Caco-2 (cell line): ENCODE measurements around the gene AKAP6. TPM values are rescaled to one million over a fixed set of nuclear protein-coding genes. Genes with fewer than 3 reads are reported as not detected.

Experiments
- BruUV-seq: library from RNA; stranded (reverse); fragments of 400-500 nt; replicated peaks from 2 replicates; lab custom pipeline; 2021; lab: Mats Ljungman, UMichigan
- CTCF ChIA-PET: fragments of 300-600 bp; sonication (Branson Sonifier 250); formaldehyde crosslinking; loops from one replicate; lab custom pipeline; 2022; ENCODE audit warnings: antibody characterized with exemption; lab: Charles Lee
- POLR2A ChIA-PET: fragments of 300-600 bp; sonication (Branson Sonifier 250); formaldehyde crosslinking; loops from one replicate; lab custom pipeline; 2022; ENCODE audit warnings: antibody characterized with exemption; lab: Charles Lee
- DNase-seq, 2 experiments: peaks; one replicate each; pipeline versions ENCODE4 v3.0.0 to v3.0.0-alpha.2; 2020 to 2022
- H3K27me3 ChIP-seq: replicated peaks from 2 replicates; pipeline ENCODE4 v1.6.0; 2011; ENCODE audit warnings: low read length; ENCODE audit not compliant: control insufficient read depth, insufficient read depth
- H3K36me3 ChIP-seq: 2 replicates; pipeline ENCODE4 v1.5.1; 2011; ENCODE audit warnings: low read length; ENCODE audit not compliant: control insufficient read depth, insufficient read depth
- H3K4me1 ChIP-seq: fragments of 250-450 bp; sonication (Bioruptor Pico); 2 replicates; pipeline ENCODE4 v1.5.1; 2020; ENCODE audit warnings: mild to moderate bottlenecking
- H3K4me3 ChIP-seq: 2 replicates; pipeline ENCODE4 v1.5.1; 2011; ENCODE audit warnings: low read depth, mild to moderate bottlenecking, control low read depth, low read length
- H3K9me3 ChIP-seq: fragments of 250-450 bp; sonication (Bioruptor Pico); 2 replicates; pipeline ENCODE4 v1.5.1; 2020; ENCODE audit warnings: mild to moderate bottlenecking, moderate library complexity
- H3K27ac Mint-ChIP-seq: one replicate; pipeline ENCODE4 v1.8.0; 2022; ENCODE audit warnings: mixed read lengths; ENCODE audit not compliant: unreplicated experiment
- H3K27me3 Mint-ChIP-seq: one replicate; pipeline ENCODE4 v1.8.0; 2022; ENCODE audit warnings: mixed read lengths; ENCODE audit not compliant: insufficient read depth, unreplicated experiment
- H3K36me3 Mint-ChIP-seq: one replicate; pipeline ENCODE4 v1.8.0; 2022; ENCODE audit warnings: mild to moderate bottlenecking, mixed read lengths; ENCODE audit not compliant: insufficient read depth, unreplicated experiment
- H3K4me1 Mint-ChIP-seq: one replicate; pipeline ENCODE4 v1.8.0; 2022; ENCODE audit warnings: low read depth, mixed read lengths; ENCODE audit not compliant: unreplicated experiment
- H3K4me3 Mint-ChIP-seq: one replicate; pipeline ENCODE4 v1.8.0; 2022; ENCODE audit warnings: mild to moderate bottlenecking, moderate library complexity, mixed read lengths; ENCODE audit not compliant: unreplicated experiment
- H3K9me3 Mint-ChIP-seq: one replicate; pipeline ENCODE4 v1.8.0; 2022; ENCODE audit warnings: mixed read lengths; ENCODE audit not compliant: unreplicated experiment
- intact Hi-C: fragments of 100-400 bp; cut with micrococcal nuclease; formaldehyde crosslinking; loops from one replicate; pipeline ENCODE4 v1.10.0; 2022; ENCODE audit not compliant: unreplicated experiment
- total RNA-seq: library from RNA; stranded (reverse); gene quantifications from 2 replicates; pipeline ENCODE4 v1.2.3, GENCODE V29; 2022
- TF ChIP-seq, protein P1 (sequence below), 2 experiments: fragments of 200-600 bp in 1 of 2; IDR thresholded peaks; 1 replicate in 1 of 2; 2 replicates in 1 of 2; pipeline versions ENCODE4 v1.5.1 to v1.8.0; 2011 to 2022; ENCODE audit warnings: antibody characterized with exemption in 1 of 2, control low read depth in 1 of 2, inconsistent platforms in 1 of 2, low read depth in 1 of 2, low read length in 1 of 2, mild to moderate bottlenecking in 1 of 2, moderate library complexity in 1 of 2; ENCODE audit not compliant: insufficient read depth in 1 of 2, severe bottlenecking in 1 of 2, unreplicated experiment in 1 of 2

The AKAP6 gene
- total RNA-seq, 1 experiment from 2014 or later, result 3.0 TPM

- BruUV-seq, result no TSS peak
- Histone ChIP-seq H3K4me3 (no peak overlapping the region), H3K9me3 (no peaks in the 10 kb centered on the region; the same call in 1 of the 2 replicates), H3K36me3 (no peaks in the 10 kb centered on the region), H3K27me3 (no peaks in the 10 kb centered on the region), H3K4me1 (no peaks in the 10 kb centered on the region; the same call in 1 of the 2 replicates)
- ChIA-PET CTCF (no interaction called here), POLR2A (no interaction called here)
- Mint-ChIP-seq H3K9me3 (peaks cover 7% of the 10 kb centered on the region), H3K4me3 (no peak overlapping the region), H3K36me3 (no peaks in the 10 kb centered on the region), H3K27ac (no peak overlapping the region), H3K27me3 (no peaks in the 10 kb centered on the region), H3K4me1 (no peaks in the 10 kb centered on the region)
- intact Hi-C loops, result no loop called here
- TF ChIP-seq, protein P1, sequence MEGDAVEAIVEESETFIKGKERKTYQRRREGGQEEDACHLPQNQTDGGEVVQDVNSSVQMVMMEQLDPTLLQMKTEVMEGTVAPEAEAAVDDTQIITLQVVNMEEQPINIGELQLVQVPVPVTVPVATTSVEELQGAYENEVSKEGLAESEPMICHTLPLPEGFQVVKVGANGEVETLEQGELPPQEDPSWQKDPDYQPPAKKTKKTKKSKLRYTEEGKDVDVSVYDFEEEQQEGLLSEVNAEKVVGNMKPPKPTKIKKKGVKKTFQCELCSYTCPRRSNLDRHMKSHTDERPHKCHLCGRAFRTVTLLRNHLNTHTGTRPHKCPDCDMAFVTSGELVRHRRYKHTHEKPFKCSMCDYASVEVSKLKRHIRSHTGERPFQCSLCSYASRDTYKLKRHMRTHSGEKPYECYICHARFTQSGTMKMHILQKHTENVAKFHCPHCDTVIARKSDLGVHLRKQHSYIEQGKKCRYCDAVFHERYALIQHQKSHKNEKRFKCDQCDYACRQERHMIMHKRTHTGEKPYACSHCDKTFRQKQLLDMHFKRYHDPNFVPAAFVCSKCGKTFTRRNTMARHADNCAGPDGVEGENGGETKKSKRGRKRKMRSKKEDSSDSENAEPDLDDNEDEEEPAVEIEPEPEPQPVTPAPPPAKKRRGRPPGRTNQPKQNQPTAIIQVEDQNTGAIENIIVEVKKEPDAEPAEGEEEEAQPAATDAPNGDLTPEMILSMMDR (IDR thresholded peaks at IDR 0.05; ENCODE audit: insufficient read depth in 1 of 2, low read depth in 1 of 2, low read length in 1 of 2, severe bottlenecking in 1 of 2, unreplicated experiment in 1 of 2), result no peak
- no peak for DNase-seq
Observed at GRCh38 chr14:32426028-32426427, 96.9 kb downstream of the AKAP6 start.

DNA sequence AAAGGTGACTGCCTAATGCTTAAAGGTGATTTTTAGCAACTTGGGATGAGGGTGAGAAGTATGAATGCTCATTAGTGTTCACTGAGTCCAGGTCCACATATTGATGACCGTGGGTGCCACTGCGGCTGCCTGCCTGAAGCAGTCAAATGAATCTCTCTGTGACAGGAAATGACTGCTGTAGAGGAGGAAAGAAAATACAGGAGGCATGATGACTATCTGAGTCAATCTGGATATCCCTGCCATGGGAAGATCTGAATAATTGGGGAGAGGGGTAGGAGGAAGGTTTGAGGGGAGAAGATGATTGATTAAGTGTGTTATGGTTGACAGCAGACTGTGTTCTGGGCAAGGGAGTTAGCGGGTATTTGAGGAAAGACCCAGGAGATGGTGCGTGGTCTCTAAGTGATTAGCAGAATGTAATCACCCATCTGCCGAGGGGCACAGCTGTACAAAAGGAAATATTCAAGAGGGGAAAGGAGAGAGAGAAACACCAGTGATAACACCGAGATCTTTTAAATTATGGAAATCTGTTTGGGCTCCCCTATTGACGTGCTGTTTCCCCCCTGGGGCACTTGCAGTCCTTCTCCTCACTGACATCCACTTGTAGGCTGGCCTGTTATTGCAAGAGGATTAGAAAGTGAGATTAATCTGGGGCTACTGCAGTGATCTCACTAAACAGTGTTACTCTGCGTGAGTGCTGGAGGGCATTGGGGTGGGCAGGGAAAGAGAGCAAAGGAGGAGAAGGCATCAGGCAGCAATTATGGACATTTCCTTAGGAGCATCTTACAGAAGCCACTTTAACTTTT is 97.7 kb downstream of the AKAP6 start:
- BruUV-seq, result no TSS peak
- Mint-ChIP-seq H3K4me1 (no peaks in the 10 kb centered on the region), H3K36me3 (no peaks in the 10 kb centered on the region), H3K27ac (no peak overlapping the region), H3K27me3 (no peaks in the 10 kb centered on the region), H3K4me3 (no peak overlapping the region), H3K9me3 (no peaks in the 10 kb centered on the region)
- no peaks in the 10 kb centered on the region for H3K27me3 ChIP-seq
- ChIA-PET POLR2A (no interaction called here), CTCF (no interaction called here)
- H3K36me3 ChIP-seq, result no peaks in the 10 kb centered on the region
- TF ChIP-seq, protein P1 (IDR thresholded peaks at IDR 0.05; ENCODE audit: insufficient read depth in 1 of 2, low read depth in 1 of 2, low read length in 1 of 2, severe bottlenecking in 1 of 2, unreplicated experiment in 1 of 2), result no peak
- intact Hi-C loops, result no loop called here
- H3K9me3 ChIP-seq, result no peaks in the 10 kb centered on the region; the same call in 1 of the 2 replicates
- H3K4me3 ChIP-seq, result no peak overlapping the region
- H3K4me1 ChIP-seq, result no peaks in the 10 kb centered on the region; the same call in 1 of the 2 replicates
- no peak for DNase-seq

DNA sequence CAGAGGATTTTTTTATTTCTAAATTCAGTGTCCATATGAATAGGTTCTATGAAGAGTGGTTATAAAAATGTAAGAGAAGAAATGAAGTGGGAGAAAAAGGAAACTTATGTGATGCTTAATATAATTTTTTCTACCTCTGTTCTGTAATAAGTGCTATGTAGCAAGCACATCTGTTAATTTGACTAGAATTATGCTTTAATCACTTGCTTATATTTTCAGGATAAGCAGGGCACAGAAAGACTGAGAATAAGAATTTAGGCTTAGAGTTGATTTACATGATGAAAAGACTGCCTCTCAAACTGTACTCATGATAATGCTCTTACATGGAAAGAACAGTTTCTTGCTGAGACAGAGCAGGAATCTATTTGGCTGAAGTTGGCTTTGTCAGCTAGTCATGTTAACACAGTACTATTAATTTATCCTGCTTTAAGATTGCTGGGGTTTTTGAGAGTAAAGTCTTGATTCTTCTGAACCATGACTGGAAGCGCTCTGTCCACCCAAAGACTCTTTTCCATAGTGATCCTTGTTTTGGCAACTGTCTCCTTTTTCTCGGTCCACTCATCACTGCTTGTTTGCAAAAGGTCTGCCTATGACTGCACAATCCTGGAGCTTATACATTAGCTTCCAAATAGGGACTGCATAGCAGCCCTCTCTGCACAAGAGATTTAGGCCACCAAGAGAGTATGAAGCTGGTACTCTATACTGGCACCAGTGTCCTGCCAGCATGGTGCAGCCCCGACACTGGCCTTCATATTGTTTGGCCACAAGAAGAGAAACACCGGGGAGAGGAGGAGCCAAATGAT is 98.8 kb downstream of the AKAP6 start:
- peaks cover 3% of the 10 kb centered on the region for H3K4me1 Mint-ChIP-seq
- H3K27ac Mint-ChIP-seq, result no peak overlapping the region
- CTCF ChIA-PET, result no interaction called here
- no peak for DNase-seq
- TF ChIP-seq, protein P1 (IDR thresholded peaks at IDR 0.05; ENCODE audit: insufficient read depth in 1 of 2, low read depth in 1 of 2, low read length in 1 of 2, severe bottlenecking in 1 of 2, unreplicated experiment in 1 of 2), result no peak
- H3K36me3 ChIP-seq, result no peaks in the 10 kb centered on the region
- no peaks in the 10 kb centered on the region for H3K36me3 Mint-ChIP-seq
- H3K4me3 ChIP-seq, result no peak overlapping the region
- POLR2A ChIA-PET, result no interaction called here
- no TSS peak for BruUV-seq
- no peaks in the 10 kb centered on the region for H3K9me3 ChIP-seq
- no peaks in the 10 kb centered on the region for H3K27me3 Mint-ChIP-seq
- intact Hi-C loops, result no loop called here
- no peaks in the 10 kb centered on the region; the same call in 1 of the 2 replicates for H3K4me1 ChIP-seq
- no peaks in the 10 kb centered on the region for H3K27me3 ChIP-seq
- no peak overlapping the region for H3K4me3 Mint-ChIP-seq
- H3K9me3 Mint-ChIP-seq, result no peaks in the 10 kb centered on the region
